ENCODE measurements around the gene LYZL6.
"Not testable (repeated sequence)": the region's sequence is repeated elsewhere in the genome, so short reads cannot be mapped to it uniquely, and the experiment has no call there.

LYZL6 gene

GRCh38 chr17:35906926-35907637 is 36.4 kb downstream of the LYZL6 start:
- DNase-seq (ENCODE audit: low read depth in 3 of 3) = no peak

GRCh38 chr17:35906191-35906925 is 37.2 kb downstream of the LYZL6 start:
- no peak for DNase-seq (ENCODE audit: low read depth in 3 of 3)

- DNase-seq (ENCODE audit: low read depth in 3 of 3) = no peak
Measured at GRCh38 chr17:35903451-35903850, 40.1 kb downstream of the LYZL6 start.

GRCh38 chr17:35901631-35902175 is 41.8 kb downstream of the LYZL6 start:
- no peak for DNase-seq (ENCODE audit: low read depth in 3 of 3)

GRCh38 chr17:35900708-35901480 is 42.6 kb downstream of the LYZL6 start:
- no peak for DNase-seq (ENCODE audit: low read depth in 3 of 3)

GRCh38 chr17:35900280-35900679 is 43.2 kb downstream of the LYZL6 start:
- no peak for DNase-seq (ENCODE audit: low read depth in 3 of 3)

GRCh38 chr17:35898283-35899070 is 45.0 kb downstream of the LYZL6 start:
- no peak for DNase-seq (ENCODE audit: low read depth in 3 of 3)

GRCh38 chr17:35897772-35898171 is 45.7 kb downstream of the LYZL6 start:
- not testable (repeated sequence) for DNase-seq (ENCODE audit: low read depth in 3 of 3)

- DNase-seq (ENCODE audit: low read depth in 3 of 3) = no peak
Measured at GRCh38 chr17:35895636-35896587, 47.6 kb downstream of the LYZL6 start.

GRCh38 chr17:35894206-35894605 is 49.3 kb downstream of the LYZL6 start:
- no peak for DNase-seq (ENCODE audit: low read depth in 3 of 3)

- DNase-seq (ENCODE audit: low read depth in 3 of 3) = no peak
Measured at GRCh38 chr17:35893751-35894150, 49.8 kb downstream of the LYZL6 start.

- DNase-seq (ENCODE audit: low read depth in 3 of 3) = peak in 1 of 3 experiments; percentile 18
Measured at GRCh38 chr17:35892091-35893035, 51.1 kb downstream of the LYZL6 start.

- DNase-seq (ENCODE audit: low read depth in 3 of 3) = no peak
Measured at GRCh38 chr17:35891269-35891668, 52.2 kb downstream of the LYZL6 start.

GRCh38 chr17:35890774-35891155 is 52.7 kb downstream of the LYZL6 start:
- no peak for DNase-seq (ENCODE audit: low read depth in 3 of 3)

- DNase-seq (ENCODE audit: low read depth in 3 of 3) = no peak
Measured at GRCh38 chr17:35889818-35890773, 53.4 kb downstream of the LYZL6 start.

GRCh38 chr17:35889241-35889640 is 54.3 kb downstream of the LYZL6 start:
- DNase-seq (ENCODE audit: low read depth in 3 of 3) = no peak
